Glutamatergic neuron (in vitro differentiated cells): ENCODE results near the gene TMED6. TPM values are rescaled to one million over a fixed set of nuclear protein-coding genes. Genes with fewer than 3 reads are reported as not detected.

Source experiments
- DNase-seq: peaks from one replicate; pipeline ENCODE4 v3.0.0; 2022
- H3K27ac Mint-ChIP-seq: one replicate; pipeline ENCODE4 v1.8.0; 2020; ENCODE audit warnings: mild to moderate bottlenecking, mixed read lengths, inconsistent platforms; ENCODE audit not compliant: unreplicated experiment
- H3K27me3 Mint-ChIP-seq: one replicate; pipeline ENCODE4 v1.8.0; 2020; ENCODE audit warnings: mild to moderate bottlenecking, moderate library complexity, mixed read lengths, inconsistent platforms; ENCODE audit not compliant: unreplicated experiment
- H3K36me3 Mint-ChIP-seq: one replicate; pipeline ENCODE4 v1.8.0; 2020; ENCODE audit warnings: mild to moderate bottlenecking, mixed read lengths, inconsistent platforms; ENCODE audit not compliant: unreplicated experiment
- H3K4me1 Mint-ChIP-seq: one replicate; pipeline ENCODE4 v1.8.0; 2020; ENCODE audit warnings: mild to moderate bottlenecking, low read depth, mixed read lengths, inconsistent platforms; ENCODE audit not compliant: unreplicated experiment
- H3K4me3 Mint-ChIP-seq: one replicate; pipeline ENCODE4 v1.8.0; 2020; ENCODE audit warnings: mild to moderate bottlenecking, mixed read lengths, inconsistent platforms; ENCODE audit not compliant: unreplicated experiment
- H3K9me3 Mint-ChIP-seq: one replicate; pipeline ENCODE4 v1.8.0; 2020; ENCODE audit warnings: mild to moderate bottlenecking, moderate library complexity, mixed read lengths, inconsistent platforms; ENCODE audit not compliant: unreplicated experiment
- total RNA-seq: library from RNA; stranded (reverse); fragmentation: NEBNext Ultra II Directional; extraction: Animal tissue kit (Norgen Biotek cat#: 25700); gene quantifications from one replicate; pipeline ENCODE4 v1.2.1, GENCODE V29; 2021; ENCODE audit not compliant: unreplicated experiment
- TF ChIP-seq, protein P1 (sequence below): fragments of 200-600 bp; sonication (generic); IDR thresholded peaks from one replicate; pipeline ENCODE4 v1.5.0; 2021; ENCODE audit not compliant: partially characterized antibody, unreplicated experiment

The TMED6 gene
- total RNA-seq, 1 donor from 2014 or later, result not detected

GRCh38 chr16:69325784-69326171 is 25.8 kb downstream of the TMED6 start:
- no peak for DNase-seq
- H3K27ac Mint-ChIP-seq, result no peak overlapping the region
- H3K27me3 Mint-ChIP-seq, result peaks cover 7% of the 10 kb centered on the region
- H3K36me3 Mint-ChIP-seq, result peaks cover 6% of the 10 kb centered on the region
- H3K4me1 Mint-ChIP-seq, result peaks cover 11% of the 10 kb centered on the region
- no peak overlapping the region for H3K4me3 Mint-ChIP-seq
- TF ChIP-seq, protein P1, sequence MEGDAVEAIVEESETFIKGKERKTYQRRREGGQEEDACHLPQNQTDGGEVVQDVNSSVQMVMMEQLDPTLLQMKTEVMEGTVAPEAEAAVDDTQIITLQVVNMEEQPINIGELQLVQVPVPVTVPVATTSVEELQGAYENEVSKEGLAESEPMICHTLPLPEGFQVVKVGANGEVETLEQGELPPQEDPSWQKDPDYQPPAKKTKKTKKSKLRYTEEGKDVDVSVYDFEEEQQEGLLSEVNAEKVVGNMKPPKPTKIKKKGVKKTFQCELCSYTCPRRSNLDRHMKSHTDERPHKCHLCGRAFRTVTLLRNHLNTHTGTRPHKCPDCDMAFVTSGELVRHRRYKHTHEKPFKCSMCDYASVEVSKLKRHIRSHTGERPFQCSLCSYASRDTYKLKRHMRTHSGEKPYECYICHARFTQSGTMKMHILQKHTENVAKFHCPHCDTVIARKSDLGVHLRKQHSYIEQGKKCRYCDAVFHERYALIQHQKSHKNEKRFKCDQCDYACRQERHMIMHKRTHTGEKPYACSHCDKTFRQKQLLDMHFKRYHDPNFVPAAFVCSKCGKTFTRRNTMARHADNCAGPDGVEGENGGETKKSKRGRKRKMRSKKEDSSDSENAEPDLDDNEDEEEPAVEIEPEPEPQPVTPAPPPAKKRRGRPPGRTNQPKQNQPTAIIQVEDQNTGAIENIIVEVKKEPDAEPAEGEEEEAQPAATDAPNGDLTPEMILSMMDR, result no peak
- H3K9me3 Mint-ChIP-seq, result peaks cover 8% of the 10 kb centered on the region

- Mint-ChIP-seq H3K36me3 (peaks cover 6% of the 10 kb centered on the region), H3K27me3 (peaks cover 7% of the 10 kb centered on the region), H3K27ac (no peak overlapping the region), H3K4me1 (peaks cover 11% of the 10 kb centered on the region), H3K9me3 (peaks cover 8% of the 10 kb centered on the region), H3K4me3 (no peak overlapping the region)
- TF ChIP-seq, protein P1, result no peak
- DNase-seq, result no peak
Measured at GRCh38 chr16:69324585-69325253, 26.9 kb downstream of the TMED6 start.

DNA sequence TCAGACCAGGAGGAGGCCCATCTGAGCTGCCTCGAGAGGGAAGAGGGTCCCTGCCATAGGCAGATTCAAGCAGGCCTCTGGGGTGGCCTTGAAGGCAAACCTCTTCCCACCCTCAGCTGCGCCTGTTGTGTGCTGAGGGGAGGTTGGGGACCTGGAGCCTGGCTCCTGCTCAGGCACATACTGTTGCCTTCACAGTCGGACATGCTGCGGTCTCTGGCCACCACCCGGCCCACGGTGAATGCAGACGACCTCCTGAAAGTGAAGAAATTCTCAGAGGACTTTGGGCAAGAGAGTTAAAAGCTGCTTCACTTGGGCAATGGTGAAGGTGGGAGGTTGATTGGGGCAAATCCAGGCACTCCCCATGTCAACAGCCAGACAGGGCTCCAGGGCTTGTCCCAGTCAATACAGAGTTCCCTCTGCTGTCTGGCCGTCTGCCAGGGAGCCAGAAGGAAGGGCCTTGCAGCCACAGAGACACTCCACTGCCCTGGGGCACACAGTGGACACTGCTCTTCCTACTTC is 27.5 kb downstream of the TMED6 start:
- TF ChIP-seq, protein P1, result no peak
- H3K4me1 Mint-ChIP-seq, result peaks cover 8% of the 10 kb centered on the region
- H3K9me3 Mint-ChIP-seq, result peaks cover 6% of the 10 kb centered on the region
- H3K4me3 Mint-ChIP-seq, result no peak overlapping the region
- peaks cover 10% of the 10 kb centered on the region for H3K36me3 Mint-ChIP-seq
- H3K27ac Mint-ChIP-seq, result no peak overlapping the region
- no peak for DNase-seq
- H3K27me3 Mint-ChIP-seq, result peaks cover 8% of the 10 kb centered on the region

- Mint-ChIP-seq H3K4me1 (peaks cover 3% of the 10 kb centered on the region), H3K4me3 (no peak overlapping the region), H3K27me3 (peaks cover 4% of the 10 kb centered on the region), H3K9me3 (peaks cover 2% of the 10 kb centered on the region), H3K36me3 (peaks cover 10% of the 10 kb centered on the region), H3K27ac (no peak overlapping the region)
- DNase-seq, result no peak
- TF ChIP-seq, protein P1, result no peak
Measured at GRCh38 chr16:69323415-69323814, 28.2 kb downstream of the TMED6 start.

DNA sequence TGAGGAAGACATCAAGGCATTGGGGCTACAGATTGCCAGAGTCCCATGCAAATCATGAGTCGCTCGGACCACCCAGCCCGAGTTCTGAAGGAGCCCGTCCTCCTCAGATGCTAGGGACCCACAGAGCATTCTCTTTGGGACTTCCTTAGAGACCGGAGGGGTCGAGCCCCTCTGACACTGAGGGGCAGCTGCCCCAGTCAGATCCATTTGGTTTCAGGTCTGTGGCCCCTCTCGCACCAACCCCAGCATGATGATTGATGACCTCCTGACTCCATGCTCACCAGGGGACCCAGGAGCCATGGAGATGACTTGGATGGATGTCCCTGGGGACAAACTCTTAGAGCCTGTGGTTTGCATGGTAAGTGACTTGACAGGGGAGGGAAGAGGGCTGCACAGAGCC is 29.2 kb downstream of the TMED6 start:
- Mint-ChIP-seq H3K4me3 (no peak overlapping the region), H3K27ac (no peak overlapping the region), H3K4me1 (peaks cover 2% of the 10 kb centered on the region), H3K36me3 (peaks cover 10% of the 10 kb centered on the region), H3K9me3 (peaks cover 2% of the 10 kb centered on the region), H3K27me3 (peaks cover 4% of the 10 kb centered on the region)
- DNase-seq, result no peak
- TF ChIP-seq, protein P1, result no peak
